GM12878 (cell line): ENCODE data around the gene EIF1AX. TPM values are rescaled to one million over a fixed set of nuclear protein-coding genes. Genes with fewer than 3 reads are reported as not detected.

Source experiments
- ATF2 ChIP-seq: IDR thresholded peaks from 2 replicates; pipeline ENCODE4 v1.6.1; 2012; ENCODE audit warnings: low read length, inconsistent platforms
- ATF7 ChIP-seq: fragments of 450-650 bp; IDR thresholded peaks from 2 replicates; pipeline ENCODE4 v1.6.1; 2016; ENCODE audit warnings: low read depth, mild to moderate bottlenecking
- BACH1 ChIP-seq: fragments of 450-650 bp; IDR thresholded peaks from 2 replicates; pipeline ENCODE4 v1.6.1; 2017; ENCODE audit warnings: mild to moderate bottlenecking, borderline replicate concordance
- BCL11A ChIP-seq: IDR thresholded peaks from 2 replicates; pipeline ENCODE4 v1.6.1; 2011; ENCODE audit warnings: low read depth, low read length
- CHD1 ChIP-seq: IDR thresholded peaks from 2 replicates; pipeline ENCODE4 v1.6.1; 2012; ENCODE audit warnings: low read depth, low read length, improper control_type of control experiment
- DPF2 ChIP-seq: fragments of 450-650 bp; IDR thresholded peaks from 2 replicates; pipeline ENCODE4 v1.6.1; 2017; ENCODE audit warnings: mild to moderate bottlenecking
- EED ChIP-seq: sonication (generic); IDR thresholded peaks from 2 replicates; pipeline ENCODE4 v1.6.1; 2016; ENCODE audit warnings: antibody characterized with exemption, low read depth
- EP300 ChIP-seq, 2 experiments: fragments of 150-350 bp in 1 of 2; IDR thresholded peaks; 2 replicates each; pipeline ENCODE4 v1.6.1; 2011 to 2012; ENCODE audit warnings: low read depth in 2 of 2, low read length in 2 of 2, borderline replicate concordance in 1 of 2, improper control_type of control experiment in 1 of 2, inconsistent platforms in 1 of 2; ENCODE audit not compliant: control insufficient read depth in 1 of 2
- HCFC1 ChIP-seq: fragments of 150-350 bp; IDR thresholded peaks from 2 replicates; pipeline ENCODE4 v1.6.1; 2014; ENCODE audit warnings: low read length
- KLF5 ChIP-seq: fragments of 450-650 bp; IDR thresholded peaks from 2 replicates; pipeline ENCODE4 v1.6.1; 2014; ENCODE audit warnings: mild to moderate bottlenecking; ENCODE audit not compliant: partially characterized antibody
- MEF2A ChIP-seq: IDR thresholded peaks from 2 replicates; pipeline ENCODE4 v1.6.1; 2011; ENCODE audit warnings: low read depth, mild to moderate bottlenecking, low read length, moderate library complexity; ENCODE audit not compliant: insufficient read depth
- MXI1 ChIP-seq: fragments of 150-350 bp; IDR thresholded peaks from 2 replicates; pipeline ENCODE4 v1.6.1; 2011; ENCODE audit warnings: low read depth, mild to moderate bottlenecking, inconsistent platforms, low read length, improper control_type of control experiment
- MYB ChIP-seq: fragments of 150-350 bp; IDR thresholded peaks from 2 replicates; pipeline ENCODE4 v1.6.1; 2014; ENCODE audit warnings: mild to moderate bottlenecking, low read depth, low read length, borderline replicate concordance
- MYC ChIP-seq: IDR thresholded peaks from 2 replicates; pipeline ENCODE4 v1.6.1; 2011; ENCODE audit warnings: mild to moderate bottlenecking, low read length, moderate library complexity, inconsistent platforms; ENCODE audit not compliant: insufficient read depth, insufficient replicate concordance, insufficient read length, severe bottlenecking
- PAX5 ChIP-seq: IDR thresholded peaks from 2 replicates; pipeline ENCODE4 v1.6.1; 2011; ENCODE audit warnings: low read depth, low read length, borderline replicate concordance
- PAX8 ChIP-seq: fragments of 450-650 bp; IDR thresholded peaks from 2 replicates; pipeline ENCODE4 v1.6.1; 2017; ENCODE audit warnings: mild to moderate bottlenecking, moderate library complexity
- POU2F2 ChIP-seq: IDR thresholded peaks from 3 replicates; pipeline ENCODE4 v1.6.1; 2011; ENCODE audit warnings: low read depth, mild to moderate bottlenecking, low read length, borderline replicate concordance
- RBBP5 ChIP-seq: fragments of 200-600 bp; sonication (generic); conservative IDR thresholded peaks from 2 replicates; pipeline ENCODE4 v1.6.1; 2016
- RUNX3 ChIP-seq: IDR thresholded peaks from 2 replicates; pipeline ENCODE4 v1.6.1; 2012; ENCODE audit warnings: low read length, inconsistent platforms
- SMAD1 ChIP-seq: fragments of 450-650 bp; IDR thresholded peaks from 2 replicates; pipeline ENCODE4 v1.6.1; 2018; ENCODE audit warnings: mild to moderate bottlenecking, low read depth; ENCODE audit not compliant: partially characterized antibody
- SP1 ChIP-seq: IDR thresholded peaks from one replicate; pipeline ENCODE4 v1.6.1; 2011; ENCODE audit warnings: low read depth, low read length
- SREBF2 ChIP-seq: IDR thresholded peaks from 2 replicates; pipeline ENCODE4 v1.6.1; 2012; ENCODE audit warnings: mild to moderate bottlenecking, low read length
- SRF ChIP-seq, 2 experiments: IDR thresholded peaks; 2 replicates each; pipeline ENCODE4 v1.6.1; 2011; ENCODE audit warnings: low read depth in 2 of 2, low read length in 2 of 2, mild to moderate bottlenecking in 1 of 2, moderate library complexity in 1 of 2
- TBL1XR1 ChIP-seq: IDR thresholded peaks from 2 replicates; pipeline ENCODE4 v1.6.1; 2012; ENCODE audit warnings: low read depth, low read length, improper control_type of control experiment
- TCF12 ChIP-seq: IDR thresholded peaks from 2 replicates; pipeline ENCODE4 v1.6.1; 2011; ENCODE audit warnings: low read depth, mild to moderate bottlenecking, low read length
- ZNF622 ChIP-seq: fragments of 450-650 bp; IDR thresholded peaks from 2 replicates; pipeline ENCODE4 v1.6.1; 2017; ENCODE audit warnings: mild to moderate bottlenecking, inconsistent platforms
- ZZZ3 ChIP-seq: IDR thresholded peaks from 2 replicates; pipeline ENCODE4 v1.6.1; 2011; ENCODE audit warnings: low read depth; ENCODE audit not compliant: control insufficient read depth, insufficient read length
- polyA plus RNA-seq, 11 experiments: library from polyadenylated mRNA; depleted of rRNA in 4 of 11; unstranded in 6 of 11; stranded (reverse) in 5 of 11; fragments of >200 nt; fragmentation: Nextera tagmentation in 4 of 11; fragmentation: Illumina TruSeq in 1 of 11; extraction: Ambion mirVana in 4 of 11; extraction: Trizol in 1 of 11; gene quantifications; 1 replicate in 1 of 11; 2 replicates in 10 of 11; pipeline versions ENCODE4 v1.2.1 to v1.2.3, GENCODE V29; 2011 to 2016; ENCODE audit warnings: inconsistent platforms in 2 of 11, missing spikeins in 2 of 11, low read depth in 1 of 11
- total RNA-seq, 4 experiments: library from RNA; depleted of rRNA in 3 of 4; stranded (reverse); fragments of >200 nt in 3 of 4; fragmentation: Illumina TruSeq in 1 of 4; extraction: Trizol in 1 of 4; gene quantifications; 2 replicates each; pipeline versions ENCODE4 v1.2.1 to v1.2.3, GENCODE V29; 2013 to 2021

EIF1AX gene
- total and polyA plus RNA-seq, 10 of the 15 experiments (the other 5 are each of a cell fraction or from before 2014, with no cell fraction given), result 51.2 to 251 (median 86.6) TPM

DNA sequence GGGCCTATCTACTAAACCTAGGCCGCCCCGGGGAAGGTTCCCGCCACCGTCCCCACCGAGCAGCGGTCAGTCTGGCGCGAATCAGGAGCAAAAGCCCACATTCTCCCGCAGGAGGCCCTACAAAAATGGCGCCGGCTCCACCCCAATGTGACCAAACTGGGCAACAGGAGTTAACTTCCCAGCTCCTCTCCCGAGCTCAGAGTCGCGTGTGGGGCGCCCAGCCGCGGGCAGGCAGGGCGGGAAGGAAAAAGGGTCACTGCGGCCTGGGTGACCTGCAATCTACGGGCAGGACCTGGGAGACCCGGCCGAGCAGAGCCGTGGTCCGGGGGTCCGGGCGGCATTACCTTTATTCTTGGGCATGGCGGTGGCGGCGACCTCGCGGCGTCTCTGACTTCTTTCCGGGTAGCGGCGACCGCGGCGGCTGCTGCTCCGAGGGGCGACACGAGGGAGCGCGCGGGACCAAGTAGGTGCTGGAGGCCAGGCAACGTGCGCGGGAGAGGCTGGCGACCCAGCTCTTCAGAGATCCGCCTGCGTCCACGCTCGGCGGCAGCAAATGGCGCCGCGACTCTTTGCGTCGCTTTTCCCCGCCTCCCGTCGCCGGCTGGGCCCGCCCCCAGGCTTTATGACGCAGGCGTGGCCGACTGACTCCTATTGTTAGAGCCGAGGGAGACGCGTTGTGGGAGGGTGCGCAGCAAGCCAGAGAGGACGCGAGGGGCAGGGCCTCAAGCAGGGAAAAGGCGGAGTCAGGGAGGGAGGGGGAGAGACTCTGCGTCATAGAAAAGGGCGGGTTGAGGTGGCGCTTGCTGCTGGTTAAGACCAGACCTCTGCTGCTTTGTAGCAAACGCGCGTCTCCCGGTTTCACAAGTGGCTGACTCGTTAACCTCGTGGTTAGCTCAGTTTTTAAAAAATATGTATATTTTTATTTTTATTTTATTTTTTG is at the start of gene EIF1AX (continued):
- no peak for TF ChIP-seq SMAD1
- peak; percentile 18; the same call in 1 of the 2 replicates for TF ChIP-seq RUNX3
- no peak for TF ChIP-seq SREBF2
- TF ChIP-seq DPF2, result no peak
- TF ChIP-seq HCFC1, result no peak
- no peak for TF ChIP-seq MYB
- no peak for TF ChIP-seq EP300 (IDR thresholded peaks at IDR 0.05; ENCODE audit: borderline replicate concordance in 1 of 2, control insufficient read depth in 1 of 2, low read depth in 2 of 2, low read length in 2 of 2)
- no peak for TF ChIP-seq MYC
- no peak for TF ChIP-seq ATF2
- TF ChIP-seq RBBP5, result no peak
- TF ChIP-seq CHD1, result no peak
- peak; percentile 70 for TF ChIP-seq SP1
- TF ChIP-seq PAX5, result peak; percentile 57; the same call in 1 of the 2 replicates
- 0 out of 2 replicates have a peak, but pooled peaks have one; percentile 54 for TF ChIP-seq ATF7
- TF ChIP-seq BCL11A, result no peak
- TF ChIP-seq ZZZ3, result no peak
- no peak for TF ChIP-seq MEF2A
- TF ChIP-seq SRF (IDR thresholded peaks at IDR 0.05; ENCODE audit: low read depth in 2 of 2, low read length in 2 of 2), result 0 out of 4 replicates have a peak, but pooled peaks of 1 of the 2 experiments have one; percentile 2
- TF ChIP-seq POU2F2, result no peak
- no peak for TF ChIP-seq TBL1XR1
- TF ChIP-seq BACH1, result 0 out of 2 replicates have a peak, but pooled peaks have one; percentile 26
- TF ChIP-seq MXI1, result peak; percentile 41; the same call in 1 of the 2 replicates
- TF ChIP-seq ZNF622, result no peak
- TF ChIP-seq PAX8, result no peak
- TF ChIP-seq KLF5, result peak; percentile 45
- no peak for TF ChIP-seq TCF12
- 0 out of 2 replicates have a peak, but pooled peaks have one; percentile 21 for TF ChIP-seq EED
